ENCODE results near the gene PPP4C. TPM values are rescaled to one million over a fixed set of nuclear protein-coding genes. Genes with fewer than 3 reads are reported as not detected.

PPP4C gene
- total and polyA plus RNA-seq, 2 donors from 2014 or later: 78.8 to 107 TPM

DNA sequence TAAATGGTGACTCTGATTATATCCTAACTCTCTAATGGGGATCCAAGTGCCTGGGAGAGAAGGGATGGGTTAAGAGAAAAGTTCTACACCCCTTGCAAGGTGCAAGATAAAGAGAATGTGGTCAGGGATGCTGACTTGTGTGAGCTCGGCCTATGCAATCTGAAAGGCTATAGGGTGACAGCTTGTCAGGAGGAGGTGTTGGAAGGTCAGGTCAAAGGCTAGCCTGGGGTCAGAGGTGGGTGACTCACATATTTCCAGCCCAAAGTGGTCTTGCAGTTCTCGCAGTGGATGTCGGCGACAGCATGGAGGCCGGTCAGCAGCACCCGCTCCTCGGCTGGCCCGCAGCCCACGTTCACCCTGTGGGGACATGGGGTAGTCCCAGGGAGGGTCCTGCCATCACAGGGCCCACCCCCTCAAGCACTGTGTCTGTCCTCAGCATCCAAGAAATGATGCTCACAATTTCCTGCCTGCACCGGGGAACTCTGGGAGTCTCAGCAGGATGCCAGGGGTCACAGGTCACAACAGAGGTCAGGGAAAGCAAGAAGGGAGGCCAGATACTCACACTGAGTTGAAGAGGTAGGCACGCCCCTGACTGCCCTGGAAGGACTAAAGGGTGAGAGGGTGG is 18.9 kb downstream of the PPP4C start:
- TF ChIP-seq, protein P1, sequence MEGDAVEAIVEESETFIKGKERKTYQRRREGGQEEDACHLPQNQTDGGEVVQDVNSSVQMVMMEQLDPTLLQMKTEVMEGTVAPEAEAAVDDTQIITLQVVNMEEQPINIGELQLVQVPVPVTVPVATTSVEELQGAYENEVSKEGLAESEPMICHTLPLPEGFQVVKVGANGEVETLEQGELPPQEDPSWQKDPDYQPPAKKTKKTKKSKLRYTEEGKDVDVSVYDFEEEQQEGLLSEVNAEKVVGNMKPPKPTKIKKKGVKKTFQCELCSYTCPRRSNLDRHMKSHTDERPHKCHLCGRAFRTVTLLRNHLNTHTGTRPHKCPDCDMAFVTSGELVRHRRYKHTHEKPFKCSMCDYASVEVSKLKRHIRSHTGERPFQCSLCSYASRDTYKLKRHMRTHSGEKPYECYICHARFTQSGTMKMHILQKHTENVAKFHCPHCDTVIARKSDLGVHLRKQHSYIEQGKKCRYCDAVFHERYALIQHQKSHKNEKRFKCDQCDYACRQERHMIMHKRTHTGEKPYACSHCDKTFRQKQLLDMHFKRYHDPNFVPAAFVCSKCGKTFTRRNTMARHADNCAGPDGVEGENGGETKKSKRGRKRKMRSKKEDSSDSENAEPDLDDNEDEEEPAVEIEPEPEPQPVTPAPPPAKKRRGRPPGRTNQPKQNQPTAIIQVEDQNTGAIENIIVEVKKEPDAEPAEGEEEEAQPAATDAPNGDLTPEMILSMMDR (IDR thresholded peaks at IDR 0.05; ENCODE audit: borderline replicate concordance, extremely low read depth, insufficient read depth): no peak
- DNase-seq (peak in 1 of 5 donors; percentile 77), FAIRE-seq (no peak)
- Histone ChIP-seq H3K27ac (ENCODE audit: low read depth in 2 of 2, low read length in 2 of 2) (peak overlapping the region; percentile 36 to 90), H3K4me1 (ENCODE audit: control insufficient read depth in 2 of 3, insufficient read depth in 2 of 3, low read depth in 1 of 3, low read length in 3 of 3) (peaks cover 0 to 30% (median 16%) of the 10 kb centered on the region in 3 donors), H3K9ac (ENCODE audit: low read length in 3 of 3) (peak overlapping the region in 2 of 3 donors; percentile 5 to 93), H3K9me3 (ENCODE audit: control insufficient read depth in 2 of 3, insufficient read depth in 1 of 3, low read length in 3 of 3) (peaks cover 0 to 10% (median 0%) of the 10 kb centered on the region in 3 donors), H3K27me3 (ENCODE audit: control insufficient read depth, insufficient read depth, low read length) (no peaks in the 10 kb centered on the region), H3K4me3 (ENCODE audit: low read length in 3 of 3) (peak overlapping the region in 2 of 3 donors; percentile 86 to 87), H3K36me3 (ENCODE audit: control insufficient read depth in 2 of 3, insufficient read depth in 3 of 3, low read length in 3 of 3) (peaks cover 4 to 10% (median 5%) of the 10 kb centered on the region in 3 donors)
- intact Hi-C loops (cut with DNase I): no loop called here

DNA sequence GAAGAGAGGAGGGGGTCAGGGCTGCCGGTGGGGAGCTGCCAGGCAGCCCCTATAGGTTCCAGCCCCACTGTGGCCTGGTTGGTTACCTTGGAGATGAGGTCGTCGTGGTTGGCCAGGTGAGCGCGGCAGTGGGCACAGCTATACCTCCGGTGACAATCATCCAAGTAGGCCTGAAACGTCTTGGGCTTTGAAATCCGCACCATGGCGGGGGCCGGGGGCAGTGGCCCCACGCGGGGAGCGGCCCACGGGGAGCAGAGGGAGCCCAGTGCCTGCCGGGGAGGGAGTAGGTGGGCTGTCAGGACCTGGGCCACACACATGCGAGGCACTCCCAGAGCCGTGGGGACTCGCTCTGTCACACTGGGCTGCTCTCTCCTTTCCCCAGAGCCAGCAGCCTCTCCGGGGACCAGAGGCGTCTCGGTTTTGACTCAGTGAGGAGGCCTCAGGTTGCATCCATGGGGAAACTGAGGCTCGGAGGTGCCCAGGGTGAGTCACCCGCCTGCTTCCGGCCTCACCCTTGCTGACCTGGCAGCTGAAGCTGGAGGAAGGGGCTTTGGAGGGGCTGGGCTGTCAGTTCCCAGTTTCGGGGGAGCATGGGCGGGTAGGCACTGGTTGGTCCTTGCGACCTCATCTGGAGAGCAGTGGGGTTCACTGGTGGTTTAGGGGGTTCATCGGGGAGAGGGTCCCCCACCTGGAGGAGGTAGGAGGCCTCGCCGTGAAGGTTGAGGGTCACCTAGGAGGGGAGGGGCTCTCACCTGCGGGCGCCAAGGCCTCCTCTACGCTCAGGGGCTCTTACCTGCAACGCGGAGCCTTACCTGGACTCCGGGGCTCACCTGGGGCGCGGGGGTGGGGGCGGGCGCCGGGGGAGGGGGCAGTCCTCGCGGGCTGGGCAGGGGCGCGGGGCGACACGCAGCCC is 19.6 kb downstream of the PPP4C start:
- peaks cover 0 to 26% (median 16%) of the 10 kb centered on the region in 3 donors for H3K4me1 ChIP-seq (ENCODE audit: control insufficient read depth in 2 of 3, insufficient read depth in 2 of 3, low read depth in 1 of 3, low read length in 3 of 3)
- peaks cover 0 to 10% (median 0%) of the 10 kb centered on the region in 3 donors for H3K9me3 ChIP-seq (ENCODE audit: control insufficient read depth in 2 of 3, insufficient read depth in 1 of 3, low read length in 3 of 3)
- intact Hi-C loops (cut with DNase I): no loop called here
- FAIRE-seq (no peak), DNase-seq (peak in 3 of 5 donors; percentile 47 to 84 (median 56))
- peak overlapping the region; percentile 82 to 90 for H3K27ac ChIP-seq (ENCODE audit: low read depth in 2 of 2, low read length in 2 of 2)
- H3K9ac ChIP-seq (ENCODE audit: low read length in 3 of 3): peak overlapping the region; percentile 59 to 93 (median 93)
- TF ChIP-seq, protein P1 (IDR thresholded peaks at IDR 0.05; ENCODE audit: borderline replicate concordance, extremely low read depth, insufficient read depth): no peak
- H3K36me3 ChIP-seq (ENCODE audit: control insufficient read depth in 2 of 3, insufficient read depth in 3 of 3, low read length in 3 of 3): peaks cover 4 to 10% (median 5%) of the 10 kb centered on the region in 3 donors
- no peaks in the 10 kb centered on the region for H3K27me3 ChIP-seq (ENCODE audit: control insufficient read depth, insufficient read depth, low read length)
- H3K4me3 ChIP-seq (ENCODE audit: low read length in 3 of 3): peak overlapping the region; percentile 66 to 87 (median 86)

DNA sequence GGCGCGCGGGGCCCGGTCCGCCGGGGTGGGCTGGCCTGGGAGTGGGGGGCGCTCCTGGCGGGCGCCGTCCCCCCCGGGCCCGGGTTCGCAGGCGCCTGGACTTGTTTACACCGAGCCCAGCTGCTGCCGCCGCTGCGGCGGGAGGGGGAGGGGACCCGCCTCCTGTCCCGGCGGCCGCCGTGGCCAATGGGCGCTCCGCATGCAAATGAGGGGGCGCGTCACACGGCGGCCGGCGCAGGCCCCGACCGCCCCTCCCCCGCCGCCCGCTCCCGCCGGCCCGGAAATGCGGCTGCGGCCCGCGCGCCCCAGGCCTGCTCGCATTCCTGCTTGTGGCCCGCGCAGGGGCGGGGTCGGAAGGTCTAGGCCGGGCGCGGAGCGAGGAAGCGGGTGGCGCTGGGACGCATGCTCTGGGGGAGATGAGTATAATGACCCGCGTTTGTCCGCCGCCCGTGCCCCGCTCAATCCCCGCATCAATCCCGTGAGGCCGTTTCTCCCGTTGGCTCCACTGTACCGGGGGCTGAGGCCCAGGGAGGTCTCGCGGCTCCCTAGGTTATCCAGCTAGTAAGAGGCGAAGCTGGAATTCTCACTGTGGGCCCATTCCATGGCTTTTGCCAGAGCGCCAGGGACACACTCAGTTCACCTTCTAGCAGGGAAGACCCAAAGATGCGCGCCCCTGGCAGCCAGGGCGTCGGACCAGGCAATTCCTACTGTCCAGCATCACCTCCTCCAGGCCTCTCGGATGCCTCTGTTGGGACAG is 20.5 kb downstream of the PPP4C start, which contains the start of gene YPEL3:
Gene YPEL3 (minus strand): TSS at position 109 of the 757 bp plus-strand sequence. CDS start 731 bp downstream, outside the sequence.
- Histone ChIP-seq H3K4me3 (ENCODE audit: low read length in 3 of 3) (peak within 1 kb of the TSS; percentile 66 to 87 (median 86)), H3K36me3 (ENCODE audit: control insufficient read depth in 2 of 3, insufficient read depth in 3 of 3, low read length in 3 of 3) (peaks cover 4 to 10% (median 5%) of the 10 kb centered on the region in 3 donors), H3K4me1 (ENCODE audit: control insufficient read depth in 2 of 3, insufficient read depth in 2 of 3, low read depth in 1 of 3, low read length in 3 of 3) (peaks cover 0 to 26% (median 16%) of the 10 kb centered on the region in 3 donors), H3K27ac (ENCODE audit: low read depth in 2 of 2, low read length in 2 of 2) (peak within 1 kb of the TSS; percentile 89 to 92), H3K27me3 (ENCODE audit: control insufficient read depth, insufficient read depth, low read length) (no peaks in the 10 kb centered on the region), H3K9ac (ENCODE audit: low read length in 3 of 3) (peak within 1 kb of the TSS; percentile 59 to 93 (median 93)), H3K9me3 (ENCODE audit: control insufficient read depth in 2 of 3, insufficient read depth in 1 of 3, low read length in 3 of 3) (peaks cover 0 to 10% (median 0%) of the 10 kb centered on the region in 3 donors)
- FAIRE-seq (no peak), DNase-seq (peak; percentile 93 to 98 (median 97))
- intact Hi-C loops (cut with DNase I): no loop called here
- TF ChIP-seq, protein P1 (IDR thresholded peaks at IDR 0.05; ENCODE audit: borderline replicate concordance, extremely low read depth, insufficient read depth): no peak

Data from kidney (tissue), 14 donors.